Lower lobe of right lung (tissue), 2 donors: Measurements from ENCODE around the gene IFT80. TPM values are rescaled to one million over a fixed set of nuclear protein-coding genes. Genes with fewer than 3 reads are reported as not detected.

Source experiments
- ATAC-seq, 2 donors: fragments of 200-7000 bp; cut with Tn5 transposase; one replicate each; pipeline ENCODE4 v1.9.1; 2020 to 2022; ENCODE audit warnings: mild to moderate bottlenecking in 2 of 2, moderate library complexity in 2 of 2
- DNase-seq: peaks from one replicate; pipeline ENCODE4 v3.0.0-alpha.2; 2020
- H3K27ac ChIP-seq: fragments of 200-600 bp; one replicate; pipeline ENCODE4 v1.8.0; 2022
- H3K27me3 ChIP-seq: fragments of 200-600 bp; one replicate; pipeline ENCODE4 v1.8.0; 2022; ENCODE audit warnings: low read depth
- H3K36me3 ChIP-seq: fragments of 200-600 bp; one replicate; pipeline ENCODE4 v1.8.0; 2022; ENCODE audit warnings: mild to moderate bottlenecking
- H3K4me1 ChIP-seq: fragments of 200-600 bp; one replicate; pipeline ENCODE4 v1.8.0; 2022
- H3K4me3 ChIP-seq: fragments of 200-600 bp; one replicate; pipeline ENCODE4 v1.8.0; 2022; ENCODE audit warnings: mild to moderate bottlenecking
- H3K9me3 ChIP-seq: fragments of 200-600 bp; one replicate; pipeline ENCODE4 v1.8.0; 2022
- intact Hi-C: fragments of 100-400 bp; cut with DNase I; formaldehyde crosslinking; loops from one replicate; pipeline ENCODE4 v1.11.0; 2022
- total RNA-seq: library from RNA; stranded (reverse); fragmentation: NEBNext Ultra II Directional; extraction: Animal tissue kit (Norgen Biotek cat#: 25700); gene quantifications from one replicate; pipeline ENCODE4 v1.2.1, GENCODE V29; 2021
- TF ChIP-seq, protein P1 (sequence below): fragments of 200-600 bp; IDR thresholded peaks from one replicate; pipeline ENCODE4 v1.8.0; 2022; ENCODE audit warnings: antibody characterized with exemption, mild to moderate bottlenecking
- donor health status: DM: no; HTN: yes; CAD: no; lungs with severe emphysema.

IFT80 gene
- total RNA-seq, 1 donor from 2014 or later = 37.7 TPM

DNA sequence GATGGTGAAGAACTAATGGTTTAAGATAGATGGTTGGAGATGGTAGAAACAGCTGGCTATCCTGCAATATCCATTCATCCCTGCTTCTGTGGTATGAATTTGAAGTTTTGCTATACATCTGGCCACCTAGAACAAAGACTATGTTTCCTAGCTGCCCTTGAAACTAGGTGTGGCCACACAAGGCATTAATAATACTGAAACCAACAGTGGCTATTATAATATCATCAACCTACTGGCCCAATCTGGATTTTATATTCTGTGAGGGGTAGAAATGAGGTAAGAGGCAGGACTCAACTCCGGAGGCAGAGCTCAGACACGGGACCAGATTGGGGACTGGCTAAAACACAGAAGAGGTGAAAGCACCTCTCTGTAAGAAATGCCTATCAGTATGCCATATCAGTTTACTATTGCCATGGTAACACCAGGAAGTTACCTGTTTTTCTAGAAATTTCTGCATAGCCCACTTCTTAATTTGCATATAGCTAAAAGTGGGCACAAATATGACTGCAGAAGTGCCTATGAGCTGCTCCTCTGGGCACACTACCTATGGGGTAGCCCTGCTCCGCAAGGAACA lies 8.4 kb downstream of the IFT80 start:
- H3K27me3 ChIP-seq = no peaks in the 10 kb centered on the region
- intact Hi-C loops = no loop called here
- H3K4me1 ChIP-seq = no peaks in the 10 kb centered on the region
- H3K36me3 ChIP-seq = no peaks in the 10 kb centered on the region
- H3K4me3 ChIP-seq = no peak overlapping the region
- ATAC-seq = peak in 1 of 2 donors; percentile 28
- no peaks in the 10 kb centered on the region for H3K9me3 ChIP-seq
- H3K27ac ChIP-seq = no peak overlapping the region
- DNase-seq = no peak
- TF ChIP-seq, protein P1, sequence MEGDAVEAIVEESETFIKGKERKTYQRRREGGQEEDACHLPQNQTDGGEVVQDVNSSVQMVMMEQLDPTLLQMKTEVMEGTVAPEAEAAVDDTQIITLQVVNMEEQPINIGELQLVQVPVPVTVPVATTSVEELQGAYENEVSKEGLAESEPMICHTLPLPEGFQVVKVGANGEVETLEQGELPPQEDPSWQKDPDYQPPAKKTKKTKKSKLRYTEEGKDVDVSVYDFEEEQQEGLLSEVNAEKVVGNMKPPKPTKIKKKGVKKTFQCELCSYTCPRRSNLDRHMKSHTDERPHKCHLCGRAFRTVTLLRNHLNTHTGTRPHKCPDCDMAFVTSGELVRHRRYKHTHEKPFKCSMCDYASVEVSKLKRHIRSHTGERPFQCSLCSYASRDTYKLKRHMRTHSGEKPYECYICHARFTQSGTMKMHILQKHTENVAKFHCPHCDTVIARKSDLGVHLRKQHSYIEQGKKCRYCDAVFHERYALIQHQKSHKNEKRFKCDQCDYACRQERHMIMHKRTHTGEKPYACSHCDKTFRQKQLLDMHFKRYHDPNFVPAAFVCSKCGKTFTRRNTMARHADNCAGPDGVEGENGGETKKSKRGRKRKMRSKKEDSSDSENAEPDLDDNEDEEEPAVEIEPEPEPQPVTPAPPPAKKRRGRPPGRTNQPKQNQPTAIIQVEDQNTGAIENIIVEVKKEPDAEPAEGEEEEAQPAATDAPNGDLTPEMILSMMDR = no peak

DNA sequence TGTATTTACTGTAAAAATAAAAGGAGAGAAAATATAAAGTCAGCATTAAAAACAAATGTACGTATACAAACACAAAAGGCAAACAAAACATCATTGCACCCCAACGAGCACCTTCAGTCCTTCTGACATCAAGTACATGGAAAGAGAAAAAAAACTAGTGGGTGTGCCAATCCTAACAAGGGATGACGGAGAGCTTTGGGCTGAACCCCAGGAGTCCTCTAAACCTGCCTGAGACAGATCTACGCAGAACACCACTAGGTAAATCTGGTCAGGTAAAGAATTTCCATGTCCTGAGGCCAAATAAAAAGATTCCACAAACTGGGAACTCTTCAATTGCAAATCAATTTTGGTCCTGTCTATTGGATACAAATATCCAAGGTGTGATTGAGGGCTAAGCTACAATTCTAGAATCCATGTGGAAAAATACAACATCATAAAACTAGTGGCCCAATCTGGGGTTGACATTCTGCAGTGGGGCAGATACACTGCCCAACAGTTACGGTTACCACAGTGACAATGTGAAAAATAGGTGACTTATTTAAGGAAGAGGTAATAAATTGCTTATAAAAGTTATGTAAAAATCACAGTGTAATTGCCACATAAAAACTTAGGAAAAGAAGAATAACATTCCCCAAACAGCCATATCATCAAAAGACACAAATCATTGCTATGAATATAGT lies 14.2 kb downstream of the IFT80 start:
- Histone ChIP-seq H3K36me3 (no peaks in the 10 kb centered on the region), H3K4me1 (peaks cover 6% of the 10 kb centered on the region), H3K4me3 (no peak overlapping the region), H3K9me3 (no peaks in the 10 kb centered on the region), H3K27ac (peak overlapping the region; percentile 46), H3K27me3 (no peaks in the 10 kb centered on the region)
- intact Hi-C loops = no loop called here
- TF ChIP-seq, protein P1 = no peak
- DNase-seq (no peak), ATAC-seq (peak; percentile 90 to 97)

DNA sequence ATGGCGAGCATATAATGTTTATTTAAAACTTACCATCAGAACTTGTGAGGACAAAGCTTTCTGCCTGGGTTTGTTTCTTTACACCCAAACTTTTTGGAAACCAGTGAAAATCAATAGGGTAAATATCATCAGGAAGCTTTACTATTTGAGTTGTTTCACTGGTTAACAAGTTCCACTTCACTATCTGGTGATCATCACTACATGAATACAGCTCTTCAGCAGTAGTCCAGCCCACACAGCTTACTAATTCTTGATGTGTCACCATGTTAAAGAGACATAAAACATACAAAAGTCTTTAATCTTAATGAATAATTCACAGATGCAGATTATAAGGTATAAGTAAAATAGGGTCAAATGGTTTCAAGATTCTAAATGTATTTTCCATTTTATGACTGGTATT lies 17.6 kb downstream of the IFT80 start:
- DNase-seq = no peak
- intact Hi-C loops = no loop called here
- TF ChIP-seq, protein P1 = no peak
- no peak for ATAC-seq
- Histone ChIP-seq H3K9me3 (no peaks in the 10 kb centered on the region), H3K27me3 (no peaks in the 10 kb centered on the region), H3K4me1 (peaks cover 6% of the 10 kb centered on the region), H3K27ac (no peak overlapping the region), H3K4me3 (no peak overlapping the region), H3K36me3 (peaks cover 9% of the 10 kb centered on the region)

- H3K4me3 ChIP-seq = no peak overlapping the region
- ATAC-seq (no peak), DNase-seq (no peak)
- TF ChIP-seq, protein P1 = no peak
- H3K9me3 ChIP-seq = no peaks in the 10 kb centered on the region
- intact Hi-C loops = no loop called here
- no peaks in the 10 kb centered on the region for H3K27me3 ChIP-seq
- peaks cover 23% of the 10 kb centered on the region for H3K36me3 ChIP-seq
- no peaks in the 10 kb centered on the region for H3K4me1 ChIP-seq
- H3K27ac ChIP-seq = no peak overlapping the region
Observed at GRCh38 chr3:160379628-160380214, 19.3 kb downstream of the IFT80 start.

GRCh38 chr3:160378331-160379109 lies 20.5 kb downstream of the IFT80 start:
- H3K4me3 ChIP-seq = no peak overlapping the region
- no peaks in the 10 kb centered on the region for H3K4me1 ChIP-seq
- H3K27ac ChIP-seq = no peak overlapping the region
- peaks cover 35% of the 10 kb centered on the region for H3K36me3 ChIP-seq
- H3K9me3 ChIP-seq = no peaks in the 10 kb centered on the region
- intact Hi-C loops = no loop called here
- ATAC-seq (no peak), DNase-seq (no peak)
- H3K27me3 ChIP-seq = no peaks in the 10 kb centered on the region
- TF ChIP-seq, protein P1 = no peak
